Gastrocnemius medialis (tissue), 4 donors: ENCODE data around the gene JAG2.

Experiments used
- POLR2A ChIP-seq, 2 donors: fragments of 450-650 bp; IDR thresholded peaks; one replicate each; pipeline ENCODE4 v1.6.1; 2017; ENCODE audit warnings: antibody characterized with exemption in 2 of 2, mild to moderate bottlenecking in 2 of 2, moderate library complexity in 2 of 2
- TF ChIP-seq, protein P1 (sequence below), 5 experiments: fragments of 450-650 bp in 3 of 5; fragments of 200-600 bp in 2 of 5; sonication (generic) in 2 of 5; IDR thresholded peaks in 4 of 5; conservative IDR thresholded peaks in 1 of 5; 1 replicate in 4 of 5; 2 replicates in 1 of 5; pipeline ENCODE4 v1.5.1; 2016 to 2019; ENCODE audit warnings: antibody characterized with exemption in 5 of 5, mild to moderate bottlenecking in 3 of 5, moderate library complexity in 3 of 5

DNA sequence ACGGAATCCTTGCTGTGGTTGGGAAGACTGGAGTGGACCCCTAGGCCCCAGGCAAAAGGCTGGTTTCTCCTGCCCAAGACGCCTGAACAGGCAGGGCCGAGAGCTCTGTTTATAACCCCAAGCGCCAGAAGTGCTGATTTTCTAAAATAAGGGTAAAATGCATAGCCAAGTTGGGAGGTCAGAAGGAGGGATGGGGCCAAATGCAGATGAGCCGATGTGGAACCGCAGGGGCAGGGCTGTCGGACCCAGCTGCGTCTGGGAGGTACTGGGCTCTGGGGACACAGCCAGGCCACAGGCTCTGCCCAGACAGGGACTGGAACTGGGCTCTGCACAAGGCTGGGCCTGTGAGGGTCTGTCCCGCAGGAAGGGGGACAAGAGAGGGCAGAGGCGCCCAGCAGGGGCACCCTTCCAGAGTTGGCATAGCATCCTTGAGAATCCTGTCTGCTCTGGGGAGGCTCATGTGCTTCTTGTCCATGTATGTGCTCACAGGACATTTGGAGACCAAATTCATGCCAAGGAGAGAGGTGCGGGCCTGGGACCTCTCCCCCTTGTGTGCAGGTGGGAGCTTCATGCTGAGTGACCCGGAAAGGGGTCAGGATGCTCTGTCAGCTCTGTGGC is 49.1 kb downstream of the JAG2 start:
- TF ChIP-seq, protein P1, sequence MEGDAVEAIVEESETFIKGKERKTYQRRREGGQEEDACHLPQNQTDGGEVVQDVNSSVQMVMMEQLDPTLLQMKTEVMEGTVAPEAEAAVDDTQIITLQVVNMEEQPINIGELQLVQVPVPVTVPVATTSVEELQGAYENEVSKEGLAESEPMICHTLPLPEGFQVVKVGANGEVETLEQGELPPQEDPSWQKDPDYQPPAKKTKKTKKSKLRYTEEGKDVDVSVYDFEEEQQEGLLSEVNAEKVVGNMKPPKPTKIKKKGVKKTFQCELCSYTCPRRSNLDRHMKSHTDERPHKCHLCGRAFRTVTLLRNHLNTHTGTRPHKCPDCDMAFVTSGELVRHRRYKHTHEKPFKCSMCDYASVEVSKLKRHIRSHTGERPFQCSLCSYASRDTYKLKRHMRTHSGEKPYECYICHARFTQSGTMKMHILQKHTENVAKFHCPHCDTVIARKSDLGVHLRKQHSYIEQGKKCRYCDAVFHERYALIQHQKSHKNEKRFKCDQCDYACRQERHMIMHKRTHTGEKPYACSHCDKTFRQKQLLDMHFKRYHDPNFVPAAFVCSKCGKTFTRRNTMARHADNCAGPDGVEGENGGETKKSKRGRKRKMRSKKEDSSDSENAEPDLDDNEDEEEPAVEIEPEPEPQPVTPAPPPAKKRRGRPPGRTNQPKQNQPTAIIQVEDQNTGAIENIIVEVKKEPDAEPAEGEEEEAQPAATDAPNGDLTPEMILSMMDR (IDR thresholded peaks at IDR 0.05 in 4 of 5, conservative IDR thresholded peaks at IDR 0.05 in 1 of 5) = no peak
- TF ChIP-seq POLR2A (IDR thresholded peaks at IDR 0.05) = no peak
